Measurements from ENCODE around the gene TLK1. TPM values are rescaled to one million over a fixed set of nuclear protein-coding genes. Genes with fewer than 3 reads are reported as not detected.

Gene TLK1
- total and polyA plus RNA-seq, 9 of the 15 experiments (the other 6 are each of a cell fraction or from before 2014, with no cell fraction given): 20.2 to 101 (median 40.5) TPM

DNA sequence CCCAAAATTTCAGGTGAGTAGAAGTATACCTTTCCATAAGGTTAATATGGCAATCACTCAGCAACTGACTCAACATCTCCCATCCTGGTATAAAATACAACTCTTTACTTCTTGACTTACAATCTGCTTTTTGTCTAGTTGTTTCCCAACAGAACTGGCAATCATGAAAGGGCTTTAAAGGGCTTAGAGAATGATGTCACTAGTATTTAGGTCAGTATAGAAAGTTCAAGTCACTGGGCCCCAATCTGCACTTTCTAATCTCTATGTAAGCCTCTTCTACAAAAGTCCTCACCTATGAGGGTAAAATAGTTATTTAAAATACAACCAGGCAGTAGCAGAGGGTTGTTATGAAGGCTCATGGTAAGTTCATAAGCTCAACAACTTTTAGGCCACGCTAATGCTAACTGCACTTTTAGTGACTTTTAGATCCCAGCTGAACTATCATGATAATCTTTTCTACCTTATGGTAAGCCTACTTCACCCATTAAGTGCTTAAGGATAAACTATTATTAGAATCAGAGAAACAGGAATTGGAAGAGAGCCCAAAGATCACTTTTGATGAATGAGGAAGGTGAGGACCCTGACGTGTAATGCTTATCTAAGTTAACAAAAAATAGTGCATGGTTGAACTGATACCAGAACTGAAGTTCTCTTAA lies 152.0 kb downstream of the TLK1 start (continued):
- TF ChIP-seq, protein P1, sequence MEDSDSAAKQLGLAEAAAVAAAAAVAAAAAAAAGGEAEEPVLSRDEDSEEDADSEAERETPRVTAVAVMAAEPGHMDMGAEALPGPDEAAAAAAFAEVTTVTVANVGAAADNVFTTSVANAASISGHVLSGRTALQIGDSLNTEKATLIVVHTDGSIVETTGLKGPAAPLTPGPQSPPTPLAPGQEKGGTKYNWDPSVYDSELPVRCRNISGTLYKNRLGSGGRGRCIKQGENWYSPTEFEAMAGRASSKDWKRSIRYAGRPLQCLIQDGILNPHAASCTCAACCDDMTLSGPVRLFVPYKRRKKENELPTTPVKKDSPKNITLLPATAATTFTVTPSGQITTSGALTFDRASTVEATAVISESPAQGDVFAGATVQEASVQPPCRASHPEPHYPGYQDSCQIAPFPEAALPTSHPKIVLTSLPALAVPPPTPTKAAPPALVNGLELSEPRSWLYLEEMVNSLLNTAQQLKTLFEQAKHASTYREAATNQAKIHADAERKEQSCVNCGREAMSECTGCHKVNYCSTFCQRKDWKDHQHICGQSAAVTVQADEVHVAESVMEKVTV (CRISPR knock-in tag; IDR thresholded peaks at IDR 0.05): no peak
- TF ChIP-seq SRSF1 (IDR thresholded peaks at IDR 0.05; ENCODE audit: low read depth, low read length) (no peak), PHB2 (IDR thresholded peaks at IDR 0.05; ENCODE audit: low read depth) (no peak), RBM39 (optimal IDR thresholded peaks at IDR 0.05; ENCODE audit: low read depth, low read length) (no peak), MIER1 (IDR thresholded peaks at IDR 0.05; ENCODE audit: low read depth) (no peak), CBFA2T3 (IDR thresholded peaks at IDR 0.05) (peak; percentile 43; the same call in 1 of the 2 replicates), SMAD3 (CRISPR knock-in tag; conservative IDR thresholded peaks at IDR 0.05) (no peak), ZNF507 (tag; conservative IDR thresholded peaks at IDR 0.05) (no peak), BRD9 (IDR thresholded peaks at IDR 0.05; ENCODE audit: low read depth, partially characterized antibody) (no peak), TCF3 (CRISPR knock-in tag; IDR thresholded peaks at IDR 0.05) (peak; percentile 21; the same call in 1 of the 2 replicates), SREBF2 (CRISPR knock-in tag; IDR thresholded peaks at IDR 0.05) (no peak)
- TF ChIP-seq, protein P2, sequence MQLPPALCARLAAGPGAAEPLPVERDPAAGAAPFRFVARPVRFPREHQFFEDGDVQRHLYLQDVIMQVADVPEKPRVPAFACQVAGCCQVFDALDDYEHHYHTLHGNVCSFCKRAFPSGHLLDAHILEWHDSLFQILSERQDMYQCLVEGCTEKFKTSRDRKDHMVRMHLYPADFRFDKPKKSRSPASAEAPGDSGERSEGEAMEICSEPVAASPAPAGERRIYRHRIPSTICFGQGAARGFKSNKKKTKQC (CRISPR knock-in tag; IDR thresholded peaks at IDR 0.05): no peak
- TF ChIP-seq, protein P3, sequence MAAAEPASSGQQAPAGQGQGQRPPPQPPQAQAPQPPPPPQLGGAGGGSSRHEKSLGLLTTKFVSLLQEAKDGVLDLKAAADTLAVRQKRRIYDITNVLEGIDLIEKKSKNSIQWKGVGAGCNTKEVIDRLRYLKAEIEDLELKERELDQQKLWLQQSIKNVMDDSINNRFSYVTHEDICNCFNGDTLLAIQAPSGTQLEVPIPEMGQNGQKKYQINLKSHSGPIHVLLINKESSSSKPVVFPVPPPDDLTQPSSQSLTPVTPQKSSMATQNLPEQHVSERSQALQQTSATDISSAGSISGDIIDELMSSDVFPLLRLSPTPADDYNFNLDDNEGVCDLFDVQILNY (CRISPR knock-in tag; IDR thresholded peaks at IDR 0.05): 0 out of 2 replicates have a peak, but pooled peaks have one; percentile 20
- TF ChIP-seq, protein P4, sequence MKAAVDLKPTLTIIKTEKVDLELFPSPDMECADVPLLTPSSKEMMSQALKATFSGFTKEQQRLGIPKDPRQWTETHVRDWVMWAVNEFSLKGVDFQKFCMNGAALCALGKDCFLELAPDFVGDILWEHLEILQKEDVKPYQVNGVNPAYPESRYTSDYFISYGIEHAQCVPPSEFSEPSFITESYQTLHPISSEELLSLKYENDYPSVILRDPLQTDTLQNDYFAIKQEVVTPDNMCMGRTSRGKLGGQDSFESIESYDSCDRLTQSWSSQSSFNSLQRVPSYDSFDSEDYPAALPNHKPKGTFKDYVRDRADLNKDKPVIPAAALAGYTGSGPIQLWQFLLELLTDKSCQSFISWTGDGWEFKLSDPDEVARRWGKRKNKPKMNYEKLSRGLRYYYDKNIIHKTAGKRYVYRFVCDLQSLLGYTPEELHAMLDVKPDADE (conservative IDR thresholded peaks at IDR 0.05; ENCODE audit: control insufficient read depth, low read depth, low read length): no peak
- TF ChIP-seq, protein P5, sequence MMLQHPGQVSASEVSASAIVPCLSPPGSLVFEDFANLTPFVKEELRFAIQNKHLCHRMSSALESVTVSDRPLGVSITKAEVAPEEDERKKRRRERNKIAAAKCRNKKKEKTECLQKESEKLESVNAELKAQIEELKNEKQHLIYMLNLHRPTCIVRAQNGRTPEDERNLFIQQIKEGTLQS (IDR thresholded peaks at IDR 0.05): peak; percentile 49; the same call in 1 of the 2 replicates
- TF ChIP-seq, protein P5 (CRISPR knock-in tag; conservative IDR thresholded peaks at IDR 0.05): no peak; the same call in 1 of the 2 replicates

Measured in K562 (cell line).